ENCODE results near the gene ADRA1B.
A peak's percentile ranks its signal among the peaks of the same experiment; 100 is the strongest.
"Not testable (repeated sequence)": the region's sequence is repeated elsewhere in the genome, so short reads cannot be mapped to it uniquely, and the experiment has no call there.

The ADRA1B gene

GRCh38 chr5:159961176-159962160 lies 45.2 kb downstream of the ADRA1B start:
- DNase-seq (ENCODE audit: extremely low spot score, insufficient read length, low read depth) (no peak), FAIRE-seq (no peak)

DNA sequence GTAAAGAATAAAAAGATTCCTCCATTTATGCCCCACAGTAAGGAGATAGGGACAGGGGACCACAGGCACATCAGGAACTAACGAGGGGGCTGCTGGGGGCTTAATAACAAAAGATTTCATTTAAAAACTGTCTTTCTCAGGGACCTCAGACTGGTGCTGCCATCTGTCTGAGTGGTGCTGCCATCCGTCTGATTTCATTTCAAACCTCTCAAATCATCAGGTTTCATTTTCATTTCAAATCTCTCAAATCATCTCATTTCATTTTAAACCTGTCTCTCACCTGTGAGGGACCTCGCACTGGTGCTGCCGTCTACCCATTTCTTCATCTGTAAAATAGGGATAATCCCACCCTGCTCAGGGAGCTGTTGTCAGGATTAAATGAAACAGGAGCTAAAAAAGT lies 45.9 kb downstream of the ADRA1B start:
- DNase-seq (ENCODE audit: extremely low spot score, insufficient read length, low read depth) (no peak), FAIRE-seq (no peak)

DNA sequence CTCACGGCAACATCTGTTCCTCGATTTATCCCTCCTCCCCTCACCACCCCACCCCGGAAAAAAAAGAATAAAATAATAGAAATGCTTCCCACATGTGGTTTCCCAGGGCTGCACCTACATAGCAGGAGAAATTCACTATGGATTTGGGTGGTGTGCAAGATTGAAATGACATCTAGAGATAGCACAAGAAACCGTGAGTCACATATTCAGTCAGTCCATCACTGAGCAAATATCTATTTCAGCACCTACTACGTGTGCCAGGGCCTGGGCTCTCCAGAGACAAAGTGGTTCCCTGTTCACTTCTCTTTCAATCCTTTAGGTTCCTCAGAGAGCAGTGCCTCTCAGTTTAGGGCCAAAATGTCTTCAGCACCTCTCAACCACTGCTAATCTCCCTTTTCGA lies 47.7 kb downstream of the ADRA1B start:
- FAIRE-seq = no peak
- no peak for DNase-seq (ENCODE audit: extremely low spot score, insufficient read length, low read depth)

GRCh38 chr5:159965031-159965837 lies 49.0 kb downstream of the ADRA1B start:
- DNase-seq (ENCODE audit: extremely low spot score, insufficient read length, low read depth) = no peak
- FAIRE-seq = no peak

- FAIRE-seq; DNase-seq (ENCODE audit: extremely low spot score, insufficient read length, low read depth): not testable (repeated sequence)
Observed at GRCh38 chr5:159965838-159966128, 49.5 kb downstream of the ADRA1B start.

DNA sequence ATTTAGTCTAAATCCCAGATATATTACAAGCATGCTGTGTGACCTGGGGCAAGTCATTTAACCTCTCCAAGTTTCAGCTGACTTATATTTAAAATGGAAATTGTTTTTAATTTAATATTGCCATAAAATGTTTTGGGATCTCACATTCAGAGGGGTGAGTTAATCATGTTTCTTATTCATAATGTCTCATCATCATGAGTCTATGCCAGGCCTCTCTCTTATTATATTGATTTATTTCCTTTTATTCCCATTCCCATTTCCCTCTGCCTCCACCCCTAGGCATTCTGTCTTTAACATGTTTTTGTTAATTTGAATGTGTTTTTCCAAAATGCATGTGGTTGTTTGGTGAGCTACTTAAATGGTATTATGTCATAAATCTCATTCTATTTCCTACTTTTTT lies 53.7 kb downstream of the ADRA1B start:
- no peak for DNase-seq (ENCODE audit: extremely low spot score, insufficient read length, low read depth)
- no peak for FAIRE-seq

- FAIRE-seq (no peak), DNase-seq (ENCODE audit: extremely low spot score, insufficient read length, low read depth) (no peak)
Observed at GRCh38 chr5:159971038-159971437, 54.8 kb downstream of the ADRA1B start.

GRCh38 chr5:159971514-159971913 lies 55.2 kb downstream of the ADRA1B start:
- no peak for FAIRE-seq
- DNase-seq (ENCODE audit: extremely low spot score, insufficient read length, low read depth) = no peak

DNA sequence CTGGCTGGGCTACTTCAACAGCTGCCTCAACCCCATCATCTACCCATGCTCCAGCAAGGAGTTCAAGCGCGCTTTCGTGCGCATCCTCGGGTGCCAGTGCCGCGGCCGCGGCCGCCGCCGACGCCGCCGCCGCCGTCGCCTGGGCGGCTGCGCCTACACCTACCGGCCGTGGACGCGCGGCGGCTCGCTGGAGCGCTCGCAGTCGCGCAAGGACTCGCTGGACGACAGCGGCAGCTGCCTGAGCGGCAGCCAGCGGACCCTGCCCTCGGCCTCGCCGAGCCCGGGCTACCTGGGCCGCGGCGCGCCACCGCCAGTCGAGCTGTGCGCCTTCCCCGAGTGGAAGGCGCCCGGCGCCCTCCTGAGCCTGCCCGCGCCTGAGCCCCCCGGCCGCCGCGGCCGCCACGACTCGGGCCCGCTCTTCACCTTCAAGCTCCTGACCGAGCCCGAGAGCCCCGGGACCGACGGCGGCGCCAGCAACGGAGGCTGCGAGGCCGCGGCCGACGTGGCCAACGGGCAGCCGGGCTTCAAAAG lies 55.7 kb downstream of the ADRA1B start:
- FAIRE-seq = no peak
- no peak for DNase-seq (ENCODE audit: extremely low spot score, insufficient read length, low read depth)

DNA sequence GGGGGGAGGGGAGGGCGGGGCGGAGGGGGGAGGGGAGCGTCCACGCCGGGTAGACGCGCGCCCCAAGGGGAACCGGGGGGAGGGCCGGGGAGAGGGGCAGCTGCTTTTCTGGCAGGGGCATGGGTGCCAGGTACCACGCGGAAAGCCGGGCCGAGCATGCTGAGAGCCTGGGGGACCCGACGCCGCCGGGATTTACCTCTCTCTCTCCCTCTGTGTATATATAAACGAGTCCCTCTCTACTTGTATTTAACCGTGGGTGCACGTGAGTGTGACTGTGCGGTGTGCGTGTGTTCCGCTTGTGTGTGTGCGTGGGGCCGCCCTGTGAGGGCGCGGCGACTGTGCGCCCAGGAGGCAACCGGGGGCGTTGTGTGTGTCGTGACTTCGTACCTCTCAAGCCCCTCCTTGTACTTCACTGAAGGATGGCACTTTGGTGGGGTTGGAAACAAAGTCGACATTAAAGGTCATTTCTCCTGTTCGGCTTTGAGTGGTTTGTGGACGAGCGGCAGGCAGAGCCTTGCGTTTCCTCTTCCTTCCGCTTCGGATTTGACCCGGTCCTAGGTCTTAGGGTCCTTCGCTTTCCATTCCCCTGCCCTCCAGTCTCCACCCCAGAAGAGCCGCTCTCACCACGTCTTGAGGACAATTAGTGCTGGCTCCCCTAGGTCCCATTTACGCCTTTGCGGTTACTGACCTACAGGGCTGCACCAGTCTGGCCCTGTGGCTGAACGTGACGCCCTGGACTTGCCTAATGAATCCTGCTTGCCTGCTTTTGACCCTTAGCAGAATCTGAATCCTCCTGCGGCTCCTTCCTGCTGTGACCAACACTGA lies 56.5 kb downstream of the ADRA1B start:
- DNase-seq (ENCODE audit: extremely low spot score, insufficient read length, low read depth) (no peak), FAIRE-seq (no peak)

DNA sequence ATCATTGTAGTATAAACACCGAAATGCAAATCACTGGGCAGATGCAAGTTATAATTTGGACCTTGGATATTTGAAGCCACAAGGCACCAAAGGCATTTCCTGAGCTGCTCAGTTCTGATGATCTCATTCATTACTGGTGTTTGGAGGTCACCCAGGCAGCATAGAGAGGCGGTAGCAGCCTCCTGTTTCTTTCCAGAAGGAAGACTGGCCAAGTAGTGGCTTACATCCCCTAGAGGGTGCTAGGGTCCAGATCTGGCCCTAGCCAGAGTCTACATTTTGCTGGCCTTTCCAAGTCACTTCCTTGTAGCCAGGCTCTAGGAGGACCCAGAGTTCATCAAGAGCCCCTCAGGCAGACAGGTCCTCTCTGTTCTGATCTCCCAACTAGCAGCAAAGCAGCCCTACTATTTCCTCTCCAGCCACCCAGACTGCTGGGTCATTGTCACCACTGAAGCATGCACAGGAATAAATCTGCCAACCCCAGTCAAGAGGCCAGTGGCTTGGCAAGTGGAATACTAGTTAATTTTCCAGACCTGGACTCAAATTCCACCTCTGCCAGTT lies 59.3 kb downstream of the ADRA1B start:
- FAIRE-seq (no peak), DNase-seq (ENCODE audit: extremely low spot score, insufficient read length, low read depth) (no peak)

DNA sequence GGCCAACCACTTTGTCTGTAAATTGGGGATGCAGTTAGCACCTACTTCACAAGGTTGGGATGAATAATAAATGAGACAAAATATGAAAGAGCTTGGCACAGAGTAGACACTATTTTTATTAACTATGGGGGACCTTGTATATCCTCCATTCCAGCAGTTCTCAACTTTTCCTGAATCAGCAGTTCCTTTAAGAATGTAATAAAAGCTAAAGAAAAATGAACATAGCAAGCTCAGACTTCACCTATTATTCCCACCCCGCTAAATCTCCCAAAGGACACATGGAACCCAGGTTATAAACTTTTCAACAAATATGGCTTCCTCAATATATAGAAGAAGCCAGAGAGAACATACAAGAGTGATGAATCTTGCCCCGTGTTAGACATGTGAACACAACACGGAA lies 60.6 kb downstream of the ADRA1B start:
- FAIRE-seq (no peak), DNase-seq (ENCODE audit: extremely low spot score, insufficient read length, low read depth) (no peak)

DNA sequence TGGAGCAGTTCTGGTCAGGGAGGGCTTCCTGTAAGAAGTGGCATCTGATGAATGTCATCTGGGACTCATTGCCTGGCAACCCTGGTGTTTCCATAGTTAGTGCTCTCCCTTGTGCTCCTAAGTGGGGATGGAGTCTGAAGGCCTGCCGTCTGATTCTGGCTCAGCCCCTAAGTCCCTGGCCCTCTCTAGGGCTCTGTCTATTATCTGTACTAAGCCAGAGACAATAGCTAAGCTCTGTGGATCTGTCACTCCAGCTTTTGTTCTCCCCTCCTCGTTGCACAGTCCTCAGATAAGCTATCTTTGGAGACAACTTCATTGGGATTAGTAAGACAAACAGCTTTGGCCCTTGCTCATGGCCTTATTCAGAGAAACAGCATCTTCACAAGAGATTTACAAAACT lies 62.1 kb downstream of the ADRA1B start:
- FAIRE-seq (no peak), DNase-seq (ENCODE audit: extremely low spot score, insufficient read length, low read depth) (no peak)

GRCh38 chr5:159982421-159983173 lies 66.3 kb downstream of the ADRA1B start:
- DNase-seq (ENCODE audit: extremely low spot score, insufficient read length, low read depth) = no peak
- no peak for FAIRE-seq

DNA sequence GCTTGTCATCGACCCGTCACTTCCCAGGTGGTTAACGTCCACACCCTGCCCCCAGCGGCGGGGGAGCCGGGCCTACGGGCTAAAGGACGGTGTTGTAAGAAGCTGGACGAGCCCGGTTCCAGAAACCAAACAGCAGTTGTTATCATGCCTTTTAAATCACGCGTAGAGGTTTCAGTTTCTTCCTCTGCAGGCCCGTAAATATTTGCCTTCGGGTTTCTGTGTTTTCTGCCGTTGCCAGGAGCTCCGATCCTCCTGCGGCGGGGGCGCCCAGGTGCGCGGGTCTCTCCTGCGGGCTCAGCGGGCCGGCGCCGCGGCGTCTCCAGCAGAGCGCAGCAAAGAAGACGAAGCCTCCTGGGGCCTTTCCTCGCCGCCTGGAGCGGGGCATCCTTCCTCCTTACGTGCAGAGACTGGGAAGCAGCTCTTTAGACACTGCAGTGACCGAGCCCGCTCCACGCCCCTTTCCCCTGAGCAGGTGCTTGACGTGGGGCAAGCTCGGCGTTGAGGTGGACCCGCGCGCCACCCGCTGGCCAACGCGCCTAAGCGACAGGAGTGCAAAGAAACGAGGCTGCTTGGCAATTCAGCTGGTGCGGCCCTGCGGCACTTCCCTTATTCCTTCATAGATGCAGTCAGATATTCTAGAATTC lies 70.9 kb downstream of the ADRA1B start:
- DNase-seq (ENCODE audit: extremely low spot score, insufficient read length, low read depth) = peak; percentile 72
- FAIRE-seq = peak; percentile 89

DNA sequence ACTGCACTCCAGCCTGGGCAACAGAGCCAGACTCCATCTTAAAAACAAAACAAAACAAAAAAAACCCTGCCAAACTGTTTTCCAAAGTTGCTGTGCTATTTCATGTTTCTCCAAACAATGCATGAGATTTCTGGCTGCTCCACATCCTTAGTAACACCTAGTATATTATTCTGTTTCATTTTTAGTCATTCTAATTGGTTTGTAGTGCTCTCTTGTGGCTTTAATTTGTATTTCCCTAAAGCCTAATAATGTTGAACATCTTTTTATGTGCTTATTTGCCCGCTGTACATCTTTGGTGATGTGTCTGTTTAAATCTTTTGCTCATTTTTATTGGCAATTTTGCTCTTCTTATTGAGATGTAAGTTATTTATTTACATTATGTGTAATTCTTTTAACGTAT lies 74.2 kb downstream of the ADRA1B start:
- no peak for FAIRE-seq
- DNase-seq (ENCODE audit: extremely low spot score, insufficient read length, low read depth) = no peak

DNA sequence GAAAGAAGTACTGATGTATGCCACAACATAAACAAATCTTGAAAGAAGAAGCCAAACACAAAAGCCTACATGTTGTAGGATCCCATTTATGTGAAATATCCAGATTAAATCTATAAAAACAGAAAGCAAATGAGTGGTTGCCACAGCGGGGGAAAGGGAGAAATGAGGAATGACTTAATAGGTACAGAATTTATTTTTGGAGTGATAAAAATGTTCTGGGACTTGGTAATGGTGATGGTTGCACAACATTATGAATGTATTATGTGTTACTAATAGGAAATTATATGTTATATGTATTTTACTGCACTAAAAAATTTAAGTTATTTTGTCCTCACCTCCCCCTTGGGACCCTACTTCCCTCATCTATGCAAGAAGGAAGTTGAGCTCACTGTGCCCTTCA lies 76.3 kb downstream of the ADRA1B start:
- DNase-seq (ENCODE audit: extremely low spot score, insufficient read length, low read depth) = no peak
- FAIRE-seq = no peak

DNA sequence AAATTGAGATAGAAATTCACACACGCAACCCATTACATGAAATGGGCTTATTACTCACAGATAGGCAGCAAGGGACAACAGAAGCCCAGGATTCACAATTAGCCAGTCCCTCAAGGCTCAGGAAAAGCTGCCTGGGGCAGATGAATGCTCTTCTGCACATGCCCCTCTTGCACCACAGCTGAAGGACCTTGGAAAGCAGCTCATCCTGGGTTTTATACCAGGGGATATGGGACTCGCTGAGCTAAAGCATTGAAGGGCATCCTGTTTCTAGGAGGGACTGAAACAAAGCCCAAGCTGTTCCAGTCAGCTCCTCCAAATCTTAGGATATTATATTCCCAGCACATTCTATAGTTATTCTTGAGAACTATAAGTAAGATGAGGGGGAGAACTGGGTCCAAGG lies 76.9 kb downstream of the ADRA1B start:
- no peak for DNase-seq (ENCODE audit: extremely low spot score, insufficient read length, low read depth)
- no peak for FAIRE-seq

DNA sequence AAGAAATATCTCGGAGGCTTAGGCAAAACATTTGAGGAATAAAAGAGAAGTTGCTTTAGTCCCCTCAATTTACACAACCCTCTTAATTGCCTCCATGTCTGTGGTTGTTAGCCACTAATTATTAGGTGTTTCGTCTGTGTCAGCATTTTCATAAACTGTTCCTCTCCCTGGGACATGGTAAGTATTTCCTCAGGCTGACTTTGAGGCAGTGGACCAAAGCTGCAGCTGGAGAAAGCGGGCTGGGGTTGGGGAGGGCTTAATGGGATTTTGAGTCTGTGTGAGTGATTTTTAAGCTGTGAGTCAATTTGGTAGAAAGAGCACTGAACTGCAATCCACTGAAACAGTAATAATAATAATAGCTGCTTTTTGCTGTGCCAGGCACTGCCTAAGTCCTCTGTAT lies 79.6 kb downstream of the ADRA1B start:
- no peak for FAIRE-seq
- DNase-seq (ENCODE audit: extremely low spot score, insufficient read length, low read depth) = no peak
